ENCODE data around the gene CDON.

DNA sequence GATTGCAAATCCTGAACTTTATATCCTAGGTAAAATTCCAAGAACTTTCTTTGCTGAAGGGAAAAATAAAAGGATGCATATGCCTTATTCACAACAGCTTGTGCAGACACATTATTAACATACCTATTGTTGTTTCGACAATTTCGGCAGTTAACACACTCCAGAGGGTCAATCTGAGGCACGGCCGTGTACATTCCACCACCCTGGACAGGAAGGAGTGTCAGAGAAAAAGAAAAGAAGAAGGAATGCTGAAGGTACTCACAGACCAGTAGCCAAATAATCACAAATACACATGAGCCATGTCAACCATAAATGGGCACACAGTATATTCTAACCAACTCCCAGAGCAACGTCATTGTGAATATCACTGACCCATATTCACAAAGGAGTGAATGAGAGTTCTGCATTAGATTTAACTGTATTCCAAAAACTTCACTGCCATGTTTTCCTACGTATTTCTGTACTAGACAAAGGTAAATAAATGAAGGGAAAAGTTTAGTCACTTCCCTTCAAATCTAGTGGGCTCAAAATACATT lies 84.4 kb downstream of the CDON start:
- TF ChIP-seq CTCF (IDR thresholded peaks at IDR 0.05; ENCODE audit: low read depth, low read length, poor library complexity, severe bottlenecking), result no peak
- TF ChIP-seq EZH2phosphoT487 (IDR thresholded peaks at IDR 0.05; ENCODE audit: borderline replicate concordance, low read length), result no peak

All from DOHH2 (cell line).